GM23338 (cell line): Measurements from ENCODE around the gene RASL12. TPM values are rescaled to one million over a fixed set of nuclear protein-coding genes. Genes with fewer than 3 reads are reported as not detected.

Experiments
- ATAC-seq: fragments of 200-7000 bp; cut with Tn5 transposase; 3 replicates; pipeline ENCODE4 v1.9.1; 2020
- DNase-seq: peaks from one replicate; pipeline ENCODE4 v3.0.0-alpha.2; 2015; ENCODE audit warnings: low spot score
- H2AFZ ChIP-seq: fragments of 200-600 bp; sonication (generic); 2 replicates; pipeline ENCODE4 v1.8.0; 2016; ENCODE audit warnings: antibody characterized with exemption, mild to moderate bottlenecking, moderate library complexity
- H3F3A ChIP-seq: fragments of 200-600 bp; sonication (generic); replicated peaks from 2 replicates; pipeline ENCODE4 v1.8.0; 2017; ENCODE audit warnings: antibody characterized with exemption, mixed run types, low read depth
- H3K27ac ChIP-seq: fragments of 200-600 bp; sonication (generic); 2 replicates; pipeline ENCODE4 v1.6.1; 2016; ENCODE audit warnings: low read depth
- H3K27me3 ChIP-seq: fragments of 200-600 bp; sonication (generic); 2 replicates; pipeline ENCODE4 v1.8.0; 2016; ENCODE audit warnings: mild to moderate bottlenecking, mixed run types, moderate library complexity; ENCODE audit not compliant: insufficient read depth
- H3K36me3 ChIP-seq: fragments of 200-600 bp; sonication (generic); 2 replicates; pipeline ENCODE4 v1.8.0; 2016; ENCODE audit warnings: mild to moderate bottlenecking; ENCODE audit not compliant: insufficient read depth
- H3K4me1 ChIP-seq: fragments of 200-600 bp; sonication (generic); 2 replicates; pipeline ENCODE4 v1.8.0; 2016; ENCODE audit warnings: mild to moderate bottlenecking, moderate library complexity; ENCODE audit not compliant: insufficient read depth
- H3K4me2 ChIP-seq: fragments of 200-600 bp; sonication (generic); 2 replicates; pipeline ENCODE4 v1.7.1; 2017; ENCODE audit warnings: mixed run types
- H3K4me3 ChIP-seq: fragments of 200-600 bp; sonication (generic); 2 replicates; pipeline ENCODE4 v1.6.1; 2016; ENCODE audit warnings: mixed run types
- H3K79me2 ChIP-seq: fragments of 200-600 bp; sonication (generic); replicated peaks from 2 replicates; pipeline ENCODE4 v1.8.0; 2017; ENCODE audit warnings: mild to moderate bottlenecking; ENCODE audit not compliant: insufficient read depth
- H3K9me2 ChIP-seq: fragments of 200-600 bp; sonication (generic); 2 replicates; pipeline ENCODE4 v1.8.0; 2017; ENCODE audit not compliant: insufficient read depth
- H4K20me1 ChIP-seq: fragments of 200-600 bp; sonication (generic); replicated peaks from 2 replicates; pipeline ENCODE4 v1.8.0; 2017; ENCODE audit warnings: mild to moderate bottlenecking; ENCODE audit not compliant: insufficient read depth
- H3K27ac Mint-ChIP-seq: 2 replicates; pipeline ENCODE4 v1.8.0; 2020; ENCODE audit warnings: inconsistent platforms, mild to moderate bottlenecking, moderate library complexity, mixed read lengths
- H3K27me3 Mint-ChIP-seq: 3 replicates; pipeline ENCODE4 v1.8.0; 2022; ENCODE audit warnings: low read depth, mild to moderate bottlenecking, moderate library complexity, mixed read lengths, inconsistent platforms; ENCODE audit not compliant: insufficient read depth, poor library complexity
- H3K36me3 Mint-ChIP-seq: 3 replicates; pipeline ENCODE4 v1.8.0; 2021; ENCODE audit warnings: low read depth, mild to moderate bottlenecking, inconsistent platforms, moderate library complexity, mixed read lengths
- H3K4me1 Mint-ChIP-seq: 3 replicates; pipeline ENCODE4 v1.8.0; 2020; ENCODE audit warnings: mild to moderate bottlenecking, inconsistent platforms, mixed read lengths
- H3K4me3 Mint-ChIP-seq: 3 replicates; pipeline ENCODE4 v1.8.0; 2021; ENCODE audit warnings: moderate library complexity, mild to moderate bottlenecking, inconsistent platforms, mixed read lengths
- H3K9me3 Mint-ChIP-seq: 3 replicates; pipeline ENCODE4 v1.8.0; 2020; ENCODE audit warnings: moderate library complexity, mild to moderate bottlenecking, inconsistent platforms, mixed read lengths
- CTCF ChIP-seq, 2 experiments: fragments of 200-600 bp in 1 of 2; sonication (generic) in 1 of 2; conservative IDR thresholded peaks; 2 replicates each; pipeline versions ENCODE4 v1.5.1 to v1.6.1; 2016 to 2017; ENCODE audit warnings: antibody characterized with exemption in 2 of 2, low read depth in 2 of 2, mild to moderate bottlenecking in 2 of 2, moderate library complexity in 1 of 2
- EZH2 ChIP-seq: fragments of 200-600 bp; sonication (generic); IDR thresholded peaks from one replicate; pipeline ENCODE4 v1.8.0; 2017; ENCODE audit warnings: antibody characterized with exemption, mild to moderate bottlenecking, low read depth; ENCODE audit not compliant: unreplicated experiment
- POLR2AphosphoS5 ChIP-seq: IDR thresholded peaks from 2 replicates; pipeline ENCODE4 v1.6.1; 2016; ENCODE audit warnings: antibody characterized with exemption, low read depth
- ZNF114 ChIP-seq: fragments of 250-450 bp; sonication (Bioruptor Pico); IDR thresholded peaks from 2 replicates; pipeline ENCODE4 v1.5.0; 2020; ENCODE audit warnings: mild to moderate bottlenecking, moderate library complexity
- polyA plus RNA-seq: library from polyadenylated mRNA; unstranded; fragments of >200 nt; fragmentation: Nextera tagmentation; extraction: Ambion mirVana; gene quantifications from 2 replicates; pipeline ENCODE4 v1.2.1, GENCODE V29; 2016
- total RNA-seq: library from RNA; depleted of rRNA; stranded (reverse); fragments of >200 nt; shearing (Covaris generic); gene quantifications from 2 replicates; pipeline ENCODE4 v1.2.3, GENCODE V29; 2014
- TF ChIP-seq, protein P1 (sequence below): fragments of 250-450 bp; sonication (Bioruptor Pico); IDR thresholded peaks from 2 replicates; pipeline ENCODE4 v1.5.0; 2020; ENCODE audit warnings: mild to moderate bottlenecking, moderate library complexity
- TF ChIP-seq, protein P2 (sequence below): IDR thresholded peaks from 2 replicates; pipeline ENCODE4 v1.6.1; 2016; ENCODE audit warnings: antibody characterized with exemption

Gene RASL12
- total and polyA plus RNA-seq, 2 experiments from 2014 or later: 4.5 to 27.7 TPM

GRCh38 chr15:65042776-65043327, 24.9 kb downstream of the RASL12 start (continued):
- TF ChIP-seq, protein P1, sequence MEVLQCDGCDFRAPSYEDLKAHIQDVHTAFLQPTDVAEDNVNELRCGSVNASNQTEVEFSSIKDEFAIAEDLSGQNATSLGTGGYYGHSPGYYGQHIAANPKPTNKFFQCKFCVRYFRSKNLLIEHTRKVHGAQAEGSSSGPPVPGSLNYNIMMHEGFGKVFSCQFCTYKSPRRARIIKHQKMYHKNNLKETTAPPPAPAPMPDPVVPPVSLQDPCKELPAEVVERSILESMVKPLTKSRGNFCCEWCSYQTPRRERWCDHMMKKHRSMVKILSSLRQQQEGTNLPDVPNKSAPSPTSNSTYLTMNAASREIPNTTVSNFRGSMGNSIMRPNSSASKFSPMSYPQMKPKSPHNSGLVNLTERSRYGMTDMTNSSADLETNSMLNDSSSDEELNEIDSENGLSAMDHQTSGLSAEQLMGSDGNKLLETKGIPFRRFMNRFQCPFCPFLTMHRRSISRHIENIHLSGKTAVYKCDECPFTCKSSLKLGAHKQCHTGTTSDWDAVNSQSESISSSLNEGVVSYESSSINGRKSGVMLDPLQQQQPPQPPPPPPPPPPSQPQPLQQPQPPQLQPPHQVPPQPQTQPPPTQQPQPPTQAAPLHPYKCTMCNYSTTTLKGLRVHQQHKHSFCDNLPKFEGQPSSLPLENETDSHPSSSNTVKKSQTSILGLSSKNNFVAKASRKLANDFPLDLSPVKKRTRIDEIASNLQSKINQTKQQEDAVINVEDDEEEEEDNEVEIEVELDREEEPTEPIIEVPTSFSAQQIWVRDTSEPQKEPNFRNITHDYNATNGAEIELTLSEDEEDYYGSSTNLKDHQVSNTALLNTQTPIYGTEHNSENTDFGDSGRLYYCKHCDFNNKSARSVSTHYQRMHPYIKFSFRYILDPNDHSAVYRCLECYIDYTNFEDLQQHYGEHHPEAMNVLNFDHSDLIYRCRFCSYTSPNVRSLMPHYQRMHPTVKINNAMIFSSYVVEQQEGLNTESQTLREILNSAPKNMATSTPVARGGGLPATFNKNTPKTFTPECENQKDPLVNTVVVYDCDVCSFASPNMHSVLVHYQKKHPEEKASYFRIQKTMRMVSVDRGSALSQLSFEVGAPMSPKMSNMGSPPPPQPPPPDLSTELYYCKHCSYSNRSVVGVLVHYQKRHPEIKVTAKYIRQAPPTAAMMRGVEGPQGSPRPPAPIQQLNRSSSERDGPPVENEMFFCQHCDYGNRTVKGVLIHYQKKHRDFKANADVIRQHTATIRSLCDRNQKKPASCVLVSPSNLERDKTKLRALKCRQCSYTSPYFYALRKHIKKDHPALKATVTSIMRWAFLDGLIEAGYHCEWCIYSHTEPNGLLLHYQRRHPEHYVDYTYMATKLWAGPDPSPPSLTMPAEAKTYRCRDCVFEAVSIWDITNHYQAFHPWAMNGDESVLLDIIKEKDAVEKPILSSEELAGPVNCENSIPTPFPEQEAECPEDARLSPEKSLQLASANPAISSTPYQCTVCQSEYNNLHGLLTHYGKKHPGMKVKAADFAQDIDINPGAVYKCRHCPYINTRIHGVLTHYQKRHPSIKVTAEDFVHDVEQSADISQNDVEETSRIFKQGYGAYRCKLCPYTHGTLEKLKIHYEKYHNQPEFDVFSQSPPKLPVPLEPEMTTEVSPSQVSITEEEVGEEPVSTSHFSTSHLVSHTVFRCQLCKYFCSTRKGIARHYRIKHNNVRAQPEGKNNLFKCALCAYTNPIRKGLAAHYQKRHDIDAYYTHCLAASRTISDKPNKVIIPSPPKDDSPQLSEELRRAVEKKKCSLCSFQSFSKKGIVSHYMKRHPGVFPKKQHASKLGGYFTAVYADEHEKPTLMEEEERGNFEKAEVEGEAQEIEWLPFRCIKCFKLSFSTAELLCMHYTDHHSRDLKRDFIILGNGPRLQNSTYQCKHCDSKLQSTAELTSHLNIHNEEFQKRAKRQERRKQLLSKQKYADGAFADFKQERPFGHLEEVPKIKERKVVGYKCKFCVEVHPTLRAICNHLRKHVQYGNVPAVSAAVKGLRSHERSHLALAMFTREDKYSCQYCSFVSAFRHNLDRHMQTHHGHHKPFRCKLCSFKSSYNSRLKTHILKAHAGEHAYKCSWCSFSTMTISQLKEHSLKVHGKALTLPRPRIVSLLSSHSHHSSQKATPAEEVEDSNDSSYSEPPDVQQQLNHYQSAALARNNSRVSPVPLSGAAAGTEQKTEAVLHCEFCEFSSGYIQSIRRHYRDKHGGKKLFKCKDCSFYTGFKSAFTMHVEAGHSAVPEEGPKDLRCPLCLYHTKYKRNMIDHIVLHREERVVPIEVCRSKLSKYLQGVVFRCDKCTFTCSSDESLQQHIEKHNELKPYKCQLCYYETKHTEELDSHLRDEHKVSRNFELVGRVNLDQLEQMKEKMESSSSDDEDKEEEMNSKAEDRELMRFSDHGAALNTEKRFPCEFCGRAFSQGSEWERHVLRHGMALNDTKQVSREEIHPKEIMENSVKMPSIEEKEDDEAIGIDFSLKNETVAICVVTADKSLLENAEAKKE (CRISPR knock-in tag): no peak
- no peak for TF ChIP-seq CTCF (conservative IDR thresholded peaks at IDR 0.05; ENCODE audit: low read depth in 2 of 2)
- TF ChIP-seq, protein P2, sequence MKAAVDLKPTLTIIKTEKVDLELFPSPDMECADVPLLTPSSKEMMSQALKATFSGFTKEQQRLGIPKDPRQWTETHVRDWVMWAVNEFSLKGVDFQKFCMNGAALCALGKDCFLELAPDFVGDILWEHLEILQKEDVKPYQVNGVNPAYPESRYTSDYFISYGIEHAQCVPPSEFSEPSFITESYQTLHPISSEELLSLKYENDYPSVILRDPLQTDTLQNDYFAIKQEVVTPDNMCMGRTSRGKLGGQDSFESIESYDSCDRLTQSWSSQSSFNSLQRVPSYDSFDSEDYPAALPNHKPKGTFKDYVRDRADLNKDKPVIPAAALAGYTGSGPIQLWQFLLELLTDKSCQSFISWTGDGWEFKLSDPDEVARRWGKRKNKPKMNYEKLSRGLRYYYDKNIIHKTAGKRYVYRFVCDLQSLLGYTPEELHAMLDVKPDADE: no peak
- TF ChIP-seq EZH2: no peak

- Histone ChIP-seq H3K4me1 (no peaks in the 10 kb centered on the region), H3K79me2 (no peaks in the 10 kb centered on the region), H3K27ac (no peak overlapping the region), H3F3A (no peaks in the 10 kb centered on the region), H3K36me3 (no peaks in the 10 kb centered on the region), H3K27me3 (no peaks in the 10 kb centered on the region), H4K20me1 (no peaks in the 10 kb centered on the region), H3K9me2 (no peaks in the 10 kb centered on the region), H3K4me3 (no peak overlapping the region), H2AFZ (no peak overlapping the region), H3K4me2 (no peak overlapping the region)
- Mint-ChIP-seq H3K27me3 (peaks cover 1% of the 10 kb centered on the region), H3K9me3 (no peaks in the 10 kb centered on the region), H3K4me3 (no peak overlapping the region), H3K4me1 (no peaks in the 10 kb centered on the region; the same call in 2 of the 3 replicates), H3K36me3 (no peaks in the 10 kb centered on the region), H3K27ac (no peak overlapping the region)
- no peak for DNase-seq
- ATAC-seq: no peak
- TF ChIP-seq POLR2AphosphoS5: no peak
- TF ChIP-seq, protein P1 (CRISPR knock-in tag): no peak
- TF ChIP-seq ZNF114 (CRISPR knock-in tag): no peak
Measured at GRCh38 chr15:65041787-65042186, 26.0 kb downstream of the RASL12 start.
